Glutamatergic neuron (in vitro differentiated cells): Measurements from ENCODE around the gene PHYHIPL. TPM values are rescaled to one million over a fixed set of nuclear protein-coding genes. Genes with fewer than 3 reads are reported as not detected.
"Not testable (repeated sequence)": the region's sequence is repeated elsewhere in the genome, so short reads cannot be mapped to it uniquely, and the experiment has no call there.

Experiments
- DNase-seq: peaks from one replicate; pipeline ENCODE4 v3.0.0; 2022
- H3K27ac Mint-ChIP-seq: one replicate; pipeline ENCODE4 v1.8.0; 2020; ENCODE audit warnings: mild to moderate bottlenecking, mixed read lengths, inconsistent platforms; ENCODE audit not compliant: unreplicated experiment
- H3K27me3 Mint-ChIP-seq: one replicate; pipeline ENCODE4 v1.8.0; 2020; ENCODE audit warnings: mild to moderate bottlenecking, moderate library complexity, mixed read lengths, inconsistent platforms; ENCODE audit not compliant: unreplicated experiment
- H3K36me3 Mint-ChIP-seq: one replicate; pipeline ENCODE4 v1.8.0; 2020; ENCODE audit warnings: mild to moderate bottlenecking, mixed read lengths, inconsistent platforms; ENCODE audit not compliant: unreplicated experiment
- H3K4me1 Mint-ChIP-seq: one replicate; pipeline ENCODE4 v1.8.0; 2020; ENCODE audit warnings: mild to moderate bottlenecking, low read depth, mixed read lengths, inconsistent platforms; ENCODE audit not compliant: unreplicated experiment
- H3K4me3 Mint-ChIP-seq: one replicate; pipeline ENCODE4 v1.8.0; 2020; ENCODE audit warnings: mild to moderate bottlenecking, mixed read lengths, inconsistent platforms; ENCODE audit not compliant: unreplicated experiment
- H3K9me3 Mint-ChIP-seq: one replicate; pipeline ENCODE4 v1.8.0; 2020; ENCODE audit warnings: mild to moderate bottlenecking, moderate library complexity, mixed read lengths, inconsistent platforms; ENCODE audit not compliant: unreplicated experiment
- total RNA-seq: library from RNA; stranded (reverse); fragmentation: NEBNext Ultra II Directional; extraction: Animal tissue kit (Norgen Biotek cat#: 25700); gene quantifications from one replicate; pipeline ENCODE4 v1.2.1, GENCODE V29; 2021; ENCODE audit not compliant: unreplicated experiment
- TF ChIP-seq, protein P1 (sequence below): fragments of 200-600 bp; sonication (generic); IDR thresholded peaks from one replicate; pipeline ENCODE4 v1.5.0; 2021; ENCODE audit not compliant: partially characterized antibody, unreplicated experiment

Gene PHYHIPL
- total RNA-seq, 1 donor from 2014 or later, result 6.2 TPM

GRCh38 chr10:59214160-59214559 is 37.7 kb downstream of the PHYHIPL start:
- Mint-ChIP-seq H3K36me3 (no peaks in the 10 kb centered on the region), H3K4me3 (no peak overlapping the region), H3K27me3 (no peaks in the 10 kb centered on the region), H3K9me3 (no peaks in the 10 kb centered on the region), H3K4me1 (no peaks in the 10 kb centered on the region), H3K27ac (no peak overlapping the region)
- TF ChIP-seq, protein P1, sequence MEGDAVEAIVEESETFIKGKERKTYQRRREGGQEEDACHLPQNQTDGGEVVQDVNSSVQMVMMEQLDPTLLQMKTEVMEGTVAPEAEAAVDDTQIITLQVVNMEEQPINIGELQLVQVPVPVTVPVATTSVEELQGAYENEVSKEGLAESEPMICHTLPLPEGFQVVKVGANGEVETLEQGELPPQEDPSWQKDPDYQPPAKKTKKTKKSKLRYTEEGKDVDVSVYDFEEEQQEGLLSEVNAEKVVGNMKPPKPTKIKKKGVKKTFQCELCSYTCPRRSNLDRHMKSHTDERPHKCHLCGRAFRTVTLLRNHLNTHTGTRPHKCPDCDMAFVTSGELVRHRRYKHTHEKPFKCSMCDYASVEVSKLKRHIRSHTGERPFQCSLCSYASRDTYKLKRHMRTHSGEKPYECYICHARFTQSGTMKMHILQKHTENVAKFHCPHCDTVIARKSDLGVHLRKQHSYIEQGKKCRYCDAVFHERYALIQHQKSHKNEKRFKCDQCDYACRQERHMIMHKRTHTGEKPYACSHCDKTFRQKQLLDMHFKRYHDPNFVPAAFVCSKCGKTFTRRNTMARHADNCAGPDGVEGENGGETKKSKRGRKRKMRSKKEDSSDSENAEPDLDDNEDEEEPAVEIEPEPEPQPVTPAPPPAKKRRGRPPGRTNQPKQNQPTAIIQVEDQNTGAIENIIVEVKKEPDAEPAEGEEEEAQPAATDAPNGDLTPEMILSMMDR, result no peak
- no peak for DNase-seq

DNA sequence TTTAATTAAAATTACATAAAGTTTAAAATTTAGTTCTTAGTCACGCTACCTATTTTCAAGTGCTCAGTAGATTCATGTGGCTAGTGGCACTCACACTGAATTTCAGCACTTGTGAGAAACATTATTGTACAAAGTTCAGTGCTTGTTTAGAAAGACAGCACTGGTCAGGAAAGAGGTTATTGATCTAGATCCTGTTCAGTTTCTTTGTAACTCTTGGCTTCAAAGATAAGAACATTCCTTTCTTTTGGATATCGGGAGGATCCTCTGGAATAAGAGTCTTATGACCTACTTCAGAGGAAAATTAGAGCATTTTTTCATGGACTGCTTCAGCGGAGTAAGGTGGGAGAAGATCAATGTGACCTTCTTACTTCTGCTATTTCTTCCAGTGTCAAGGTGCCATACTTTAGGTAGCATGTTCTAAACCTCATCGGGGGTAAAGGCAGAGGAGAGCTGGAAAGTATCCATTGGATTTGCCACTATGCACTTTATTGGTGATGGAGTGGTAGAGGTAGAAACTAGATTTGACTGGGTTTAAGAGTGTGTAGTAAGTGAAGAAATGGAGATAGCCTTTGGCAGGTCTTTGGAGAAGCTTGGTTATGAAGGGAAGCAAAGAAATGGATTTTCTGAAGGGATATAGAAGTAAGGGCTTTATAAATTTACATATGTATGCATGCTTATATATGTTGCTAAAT is 39.9 kb downstream of the PHYHIPL start:
- DNase-seq, result no peak
- H3K4me3 Mint-ChIP-seq, result no peak overlapping the region
- no peaks in the 10 kb centered on the region for H3K4me1 Mint-ChIP-seq
- no peaks in the 10 kb centered on the region for H3K9me3 Mint-ChIP-seq
- no peaks in the 10 kb centered on the region for H3K27me3 Mint-ChIP-seq
- H3K36me3 Mint-ChIP-seq, result no peaks in the 10 kb centered on the region
- H3K27ac Mint-ChIP-seq, result no peak overlapping the region
- TF ChIP-seq, protein P1, result no peak

GRCh38 chr10:59222788-59223187 is 46.3 kb downstream of the PHYHIPL start:
- Mint-ChIP-seq H3K9me3 (no peaks in the 10 kb centered on the region), H3K4me1 (no peaks in the 10 kb centered on the region)
- TF ChIP-seq, protein P1, result no peak

DNA sequence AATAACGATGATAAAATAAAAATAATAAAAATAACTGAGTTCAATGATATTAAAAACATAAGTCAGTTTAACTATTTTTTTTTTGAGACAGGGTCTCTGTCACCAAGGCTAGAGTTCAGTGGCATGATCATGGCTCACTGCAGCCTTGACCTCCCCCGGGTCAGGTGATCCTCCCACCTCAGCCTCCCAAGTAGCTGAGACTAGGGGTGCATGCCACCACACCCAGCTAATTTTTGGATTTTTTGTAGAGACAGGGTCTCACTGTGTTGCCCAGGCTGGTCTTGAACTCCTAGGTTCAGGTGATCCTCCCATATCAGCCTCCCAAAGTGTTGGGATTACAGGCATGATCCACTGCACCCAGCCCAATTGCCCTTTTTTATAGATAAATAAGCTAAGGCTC is 47.2 kb downstream of the PHYHIPL start:
- H3K4me3 Mint-ChIP-seq, H3K27ac Mint-ChIP-seq, H3K27me3 Mint-ChIP-seq, H3K9me3 Mint-ChIP-seq, H3K4me1 Mint-ChIP-seq, DNase-seq, H3K36me3 Mint-ChIP-seq: not testable (repeated sequence)

More at GRCh38 chr10:59222788-59223187, 46.3 kb downstream of the PHYHIPL start:
- H3K4me3 Mint-ChIP-seq, result no peak overlapping the region
- H3K27ac Mint-ChIP-seq, result no peak overlapping the region
- no peak for DNase-seq
- H3K27me3 Mint-ChIP-seq, result peaks cover 1% of the 10 kb centered on the region
- no peaks in the 10 kb centered on the region for H3K36me3 Mint-ChIP-seq

DNA sequence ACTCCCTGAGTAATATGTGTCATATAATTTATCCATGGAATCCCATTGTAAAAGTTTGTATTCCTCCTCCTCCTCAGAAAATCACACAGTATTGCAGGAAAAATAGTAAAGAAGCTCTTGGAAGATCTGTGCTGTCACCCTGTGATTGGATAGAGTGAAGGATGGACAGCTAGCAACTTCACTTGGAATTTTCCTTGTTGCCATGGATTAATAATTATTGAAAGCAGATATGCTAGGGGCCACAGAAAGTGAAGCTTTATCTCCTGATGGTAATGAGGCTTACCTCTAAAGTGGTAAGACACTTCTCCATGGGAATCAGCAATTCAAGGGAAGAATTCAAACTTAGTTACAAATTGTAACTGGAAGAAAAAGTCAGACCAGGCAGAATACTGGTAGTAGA is 48.8 kb downstream of the PHYHIPL start:
- Mint-ChIP-seq H3K27me3 (peaks cover 1% of the 10 kb centered on the region), H3K4me1 (no peaks in the 10 kb centered on the region), H3K4me3 (no peak overlapping the region), H3K27ac (no peak overlapping the region), H3K9me3 (no peaks in the 10 kb centered on the region), H3K36me3 (no peaks in the 10 kb centered on the region)
- TF ChIP-seq, protein P1, result no peak
- DNase-seq, result no peak
